Measurements from ENCODE around the gene OR10X1. TPM values are rescaled to one million over a fixed set of nuclear protein-coding genes. Genes with fewer than 3 reads are reported as not detected.

Gene OR10X1
- total RNA-seq, 3 donors from 2014 or later (not counting 1 experiment from before 2014, with no cell fraction given) = not detected

GRCh38 chr1:158607296-158607695, 27.6 kb upstream of the OR10X1 start:
- H3K27ac Mint-ChIP-seq = no peak overlapping the region
- H3K4me3 ChIP-seq (ENCODE audit: low read length) = no peak overlapping the region
- no peaks in the 10 kb centered on the region for H3K27me3 ChIP-seq (ENCODE audit: control insufficient read depth, insufficient read depth, low read length)
- peaks cover 0 to 5% of the 10 kb centered on the region in 2 donors for H3K4me1 Mint-ChIP-seq
- H3K4me3 Mint-ChIP-seq = no peak overlapping the region
- no peak for TF ChIP-seq CTCF (IDR thresholded peaks at IDR 0.05)
- 89% methylated on average over 1 of the region's 1 CpG for WGBS (ENCODE audit: insufficient coverage)
- no peak overlapping the region for H3K27ac ChIP-seq (ENCODE audit: low read length)
- peaks cover 2 to 18% of the 10 kb centered on the region in 2 donors for H3K27me3 Mint-ChIP-seq (ENCODE audit: low read depth in 2 of 2)
- no peaks in the 10 kb centered on the region for H3K9me3 Mint-ChIP-seq
- DNase-seq = no peak
- no peaks in the 10 kb centered on the region for H3K9me3 ChIP-seq (ENCODE audit: control insufficient read depth, insufficient read depth, low read length)
- no peaks in the 10 kb centered on the region for H3K36me3 ChIP-seq (ENCODE audit: control insufficient read depth, insufficient read depth, low read length)
- H3K4me1 ChIP-seq (ENCODE audit: control insufficient read depth, insufficient read depth, low read length) = no peaks in the 10 kb centered on the region
- no peaks in the 10 kb centered on the region for H3K36me3 Mint-ChIP-seq
- no peak for ATAC-seq
- intact Hi-C loops (cut with micrococcal nuclease) = no loop called here

GRCh38 chr1:158604968-158605367, 25.3 kb upstream of the OR10X1 start, which contains the start of gene OR10Z1:
Gene OR10Z1 (plus strand): TSS chr1:158605268. CDS start chr1:158606439, 1,171 bp downstream.
- Mint-ChIP-seq H3K27me3 (ENCODE audit: low read depth in 2 of 2) (peaks cover 0 to 20% of the 10 kb centered on the region in 2 donors), H3K9me3 (no peaks in the 10 kb centered on the region), H3K4me1 (peaks cover 10% of the 10 kb centered on the region in 2 donors), H3K27ac (no peak within 1 kb of the TSS), H3K4me3 (no peak within 1 kb of the TSS), H3K36me3 (no peaks in the 10 kb centered on the region)
- no peak within 1 kb of the TSS for H3K4me3 ChIP-seq (ENCODE audit: low read length)
- ATAC-seq = no peak
- no peak for TF ChIP-seq CTCF (IDR thresholded peaks at IDR 0.05)
- 60% methylated on average over 1 of the region's 1 CpG for WGBS (ENCODE audit: insufficient coverage)
- no peaks in the 10 kb centered on the region for H3K36me3 ChIP-seq (ENCODE audit: control insufficient read depth, insufficient read depth, low read length)
- no peak for DNase-seq
- intact Hi-C loops (cut with micrococcal nuclease) = no loop called here
- H3K9me3 ChIP-seq (ENCODE audit: control insufficient read depth, insufficient read depth, low read length) = no peaks in the 10 kb centered on the region
- H3K4me1 ChIP-seq (ENCODE audit: control insufficient read depth, insufficient read depth, low read length) = no peaks in the 10 kb centered on the region
- no peaks in the 10 kb centered on the region for H3K27me3 ChIP-seq (ENCODE audit: control insufficient read depth, insufficient read depth, low read length)
- H3K27ac ChIP-seq (ENCODE audit: low read length) = no peak within 1 kb of the TSS

GRCh38 chr1:158600735-158601134, 21.0 kb upstream of the OR10X1 start:
- H3K4me3 ChIP-seq (ENCODE audit: low read length) = no peak overlapping the region
- H3K4me1 ChIP-seq (ENCODE audit: control insufficient read depth, insufficient read depth, low read length) = no peaks in the 10 kb centered on the region
- H3K36me3 ChIP-seq (ENCODE audit: control insufficient read depth, insufficient read depth, low read length) = no peaks in the 10 kb centered on the region
- Mint-ChIP-seq H3K27ac (no peak overlapping the region), H3K4me1 (peaks cover 10% of the 10 kb centered on the region in 2 donors), H3K4me3 (no peak overlapping the region), H3K9me3 (peaks cover 8 to 12% of the 10 kb centered on the region in 2 donors), H3K36me3 (peaks cover 6% of the 10 kb centered on the region), H3K27me3 (ENCODE audit: low read depth in 2 of 2) (peaks cover 14 to 24% of the 10 kb centered on the region in 2 donors)
- H3K27me3 ChIP-seq (ENCODE audit: control insufficient read depth, insufficient read depth, low read length) = peaks cover 3% of the 10 kb centered on the region
- TF ChIP-seq CTCF (IDR thresholded peaks at IDR 0.05) = no peak
- ATAC-seq (no peak), DNase-seq (no peak)
- intact Hi-C loops (cut with micrococcal nuclease) = no loop called here
- H3K9me3 ChIP-seq (ENCODE audit: control insufficient read depth, insufficient read depth, low read length) = peaks cover 12% of the 10 kb centered on the region
- WGBS (ENCODE audit: insufficient coverage) = no CpG with 5 or more reads among the region's 2 CpGs
- no peak overlapping the region for H3K27ac ChIP-seq (ENCODE audit: low read length)

GRCh38 chr1:158586942-158587341, 7.2 kb upstream of the OR10X1 start:
- no peak for TF ChIP-seq CTCF (IDR thresholded peaks at IDR 0.05)
- Mint-ChIP-seq H3K27ac (no peak overlapping the region), H3K9me3 (peaks cover 7% of the 10 kb centered on the region in 2 donors), H3K27me3 (ENCODE audit: low read depth in 2 of 2) (peaks cover 22 to 36% of the 10 kb centered on the region in 2 donors), H3K36me3 (peaks cover 7% of the 10 kb centered on the region), H3K4me1 (no peaks in the 10 kb centered on the region), H3K4me3 (no peak overlapping the region)
- H3K4me3 ChIP-seq (ENCODE audit: low read length) = no peak overlapping the region
- peaks cover 7% of the 10 kb centered on the region for H3K27me3 ChIP-seq (ENCODE audit: control insufficient read depth, insufficient read depth, low read length)
- intact Hi-C loops (cut with micrococcal nuclease) = no loop called here
- DNase-seq = no peak
- no peaks in the 10 kb centered on the region for H3K4me1 ChIP-seq (ENCODE audit: control insufficient read depth, insufficient read depth, low read length)
- no peak for ATAC-seq
- WGBS (ENCODE audit: insufficient coverage) = 95% methylated on average over 1 of the region's 1 CpG
- H3K27ac ChIP-seq (ENCODE audit: low read length) = no peak overlapping the region
- no peaks in the 10 kb centered on the region for H3K36me3 ChIP-seq (ENCODE audit: control insufficient read depth, insufficient read depth, low read length)
- H3K9me3 ChIP-seq (ENCODE audit: control insufficient read depth, insufficient read depth, low read length) = peaks cover 10% of the 10 kb centered on the region
